GM06990 (cell line): ENCODE measurements around the gene PPP1R37.

Source experiments
- DNase-seq: peaks from one replicate; pipeline ENCODE4 v3.0.0-alpha.2; 2011; ENCODE audit not compliant: insufficient read length; ENCODE audit errors: extremely low read depth
- H3K27me3 ChIP-seq: replicated peaks from 2 replicates; pipeline ENCODE4 v1.6.0; 2011; ENCODE audit warnings: low read length; ENCODE audit not compliant: control insufficient read depth, insufficient read depth
- H3K36me3 ChIP-seq: 2 replicates; pipeline ENCODE4 v1.5.1; 2011; ENCODE audit warnings: low read length; ENCODE audit not compliant: control insufficient read depth, insufficient read depth
- H3K4me3 ChIP-seq: replicated peaks from 2 replicates; pipeline ENCODE4 v1.5.1; 2011; ENCODE audit warnings: low read depth, mild to moderate bottlenecking, control low read depth, low read length
- CTCF ChIP-seq: IDR thresholded peaks from 2 replicates; pipeline ENCODE4 v1.5.1; 2011; ENCODE audit warnings: low read length, control low read depth, mild to moderate bottlenecking, inconsistent platforms; ENCODE audit not compliant: insufficient read depth, poor library complexity, severe bottlenecking

Gene PPP1R37

DNA sequence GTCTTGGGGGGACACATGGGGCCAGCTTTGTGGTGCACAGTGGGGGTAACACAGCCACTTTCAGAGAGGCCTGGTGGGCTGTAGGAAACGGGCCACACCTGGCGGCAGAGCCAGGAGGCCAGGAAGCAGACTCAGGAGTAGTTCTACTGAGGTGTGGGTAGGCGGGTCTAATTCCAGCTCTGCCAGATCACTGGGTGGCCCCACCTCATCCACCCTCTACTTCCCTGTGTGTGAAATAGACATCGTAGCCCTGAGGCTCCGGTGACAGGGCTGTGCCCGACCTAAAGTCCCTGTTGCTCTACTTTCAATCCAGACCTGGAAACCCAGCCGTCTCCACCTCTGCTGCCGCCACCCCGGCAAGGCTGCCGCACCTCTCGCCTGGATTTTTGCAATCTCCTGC, 63.8 kb downstream of the PPP1R37 start:
- H3K36me3 ChIP-seq, result no peaks in the 10 kb centered on the region
- no peak for TF ChIP-seq CTCF
- no peak overlapping the region for H3K4me3 ChIP-seq
- H3K27me3 ChIP-seq, result no peaks in the 10 kb centered on the region; the same call in 1 of the 2 replicates
- DNase-seq, result no peak

- Histone ChIP-seq H3K36me3 (no peaks in the 10 kb centered on the region), H3K27me3 (no peaks in the 10 kb centered on the region), H3K4me3 (no peak overlapping the region)
- no peak for TF ChIP-seq CTCF
- no peak for DNase-seq
Measured at GRCh38 chr19:45158503-45159209, 65.7 kb downstream of the PPP1R37 start.

GRCh38 chr19:45159210-45159970, 66.4 kb downstream of the PPP1R37 start:
- H3K36me3 ChIP-seq, result no peaks in the 10 kb centered on the region
- no peaks in the 10 kb centered on the region for H3K27me3 ChIP-seq
- TF ChIP-seq CTCF, result no peak
- no peak overlapping the region for H3K4me3 ChIP-seq
- DNase-seq, result no peak

GRCh38 chr19:45159971-45160324, 67.0 kb downstream of the PPP1R37 start:
- Histone ChIP-seq H3K27me3 (no peaks in the 10 kb centered on the region), H3K4me3 (no peak overlapping the region), H3K36me3 (no peaks in the 10 kb centered on the region)
- TF ChIP-seq CTCF, result no peak
- no peak for DNase-seq

GRCh38 chr19:45160870-45161737, 68.1 kb downstream of the PPP1R37 start, which contains the start of gene NKPD1:
NKPD1 (minus strand) TSS chr19:45160982; CDS start chr19:45160150, 832 bp downstream.
- no peak for TF ChIP-seq CTCF
- H3K36me3 ChIP-seq, result no peaks in the 10 kb centered on the region
- H3K27me3 ChIP-seq, result no peaks in the 10 kb centered on the region
- H3K4me3 ChIP-seq, result no peak within 1 kb of the TSS
- no peak for DNase-seq
